HepG2 (cell line): ENCODE data around the gene FAM162A. TPM values are rescaled to one million over a fixed set of nuclear protein-coding genes. Genes with fewer than 3 reads are reported as not detected.
A peak's percentile ranks its signal among the peaks of the same experiment; 100 is the strongest.

ENCODE experiments used
- BHLHE40 ChIP-seq: IDR thresholded peaks from 2 replicates; pipeline ENCODE4 v1.6.1; 2011; ENCODE audit warnings: low read length, improper control_type of control experiment
- FOXK1 ChIP-seq: sonication (generic); formaldehyde crosslinking; IDR thresholded peaks from 2 replicates; pipeline ENCODE4 v1.4.0; 2020; ENCODE audit warnings: low read depth, missing genetic modification reagents, borderline replicate concordance
- GMEB2 ChIP-seq: IDR thresholded peaks from 2 replicates; pipeline ENCODE4 v1.6.1; 2016; ENCODE audit warnings: missing biosample characterization, missing genetic modification reagents, low read depth
- HDAC6 ChIP-seq: fragments of 200-600 bp; sonication (generic); IDR thresholded peaks from 2 replicates; pipeline ENCODE4 v1.7.0; 2017; ENCODE audit warnings: mild to moderate bottlenecking, antibody characterized with exemption, low read length, low read depth
- HIC2 ChIP-seq: sonication (generic); formaldehyde crosslinking; IDR thresholded peaks from 2 replicates; pipeline ENCODE4 v1.9.0; 2022; ENCODE audit warnings: low read depth, missing genetic modification reagents
- MTA1 ChIP-seq: sonication (generic); formaldehyde crosslinking; IDR thresholded peaks from 2 replicates; pipeline ENCODE4 v1.4.0; 2020; ENCODE audit warnings: missing genetic modification reagents, mild to moderate bottlenecking, borderline replicate concordance
- RAD51 ChIP-seq: fragments of 450-650 bp; IDR thresholded peaks from 2 replicates; pipeline ENCODE4 v1.6.1; 2016; ENCODE audit warnings: borderline replicate concordance
- SRSF9 ChIP-seq: fragments of 200-400 bp; formaldehyde crosslinking; IDR thresholded peaks from 2 replicates; pipeline ENCODE4 v1.6.1; 2018; ENCODE audit warnings: borderline replicate concordance, mild to moderate bottlenecking, low read depth, low read length; ENCODE audit not compliant: insufficient read depth, poor library complexity, severe bottlenecking
- ZBTB7B ChIP-seq: sonication (generic); formaldehyde crosslinking; IDR thresholded peaks from 2 replicates; pipeline ENCODE4 v1.4.0; 2020; ENCODE audit warnings: missing genetic modification reagents
- ZC3H13 ChIP-seq: sonication (generic); formaldehyde crosslinking; IDR thresholded peaks from 2 replicates; pipeline ENCODE4 v1.8.1; 2023; ENCODE audit warnings: mild to moderate bottlenecking, missing genetic modification reagents, moderate library complexity
- ZMAT5 ChIP-seq: sonication (generic); formaldehyde crosslinking; IDR thresholded peaks from 2 replicates; pipeline ENCODE4 v1.5.0; 2020; ENCODE audit warnings: mild to moderate bottlenecking, low read depth, missing genetic modification reagents, borderline replicate concordance
- ZNF407 ChIP-seq: sonication (generic); formaldehyde crosslinking; IDR thresholded peaks from one replicate; pipeline ENCODE4 v1.5.1; 2020; ENCODE audit warnings: mild to moderate bottlenecking, missing genetic modification reagents; ENCODE audit errors: not compliant biosample characterization
- ZNF770 ChIP-seq: sonication (generic); formaldehyde crosslinking; IDR thresholded peaks from 2 replicates; pipeline ENCODE4 v1.5.0; 2020; ENCODE audit warnings: mild to moderate bottlenecking, missing genetic modification reagents
- polyA plus RNA-seq, 8 experiments: library from polyadenylated mRNA; depleted of rRNA in 3 of 8; stranded (reverse) in 7 of 8; unstranded in 1 of 8; fragments of >200 nt; fragmentation: Illumina TruSeq in 4 of 8; extraction: Trizol in 4 of 8; gene quantifications; 2 replicates each; pipeline versions ENCODE4 v1.2.1 to v1.2.3, GENCODE V29; 2011 to 2016; ENCODE audit warnings: low read depth in 4 of 8, missing spikeins in 1 of 8, mixed read lengths in 1 of 8; ENCODE audit not compliant: insufficient read depth in 1 of 8
- total RNA-seq, 5 experiments: library from RNA; depleted of rRNA; stranded (reverse); fragments of >200 nt; fragmentation: Illumina TruSeq; extraction: Trizol; gene quantifications; 2 replicates each; pipeline ENCODE4 v1.2.3, GENCODE V29; 2016; ENCODE audit warnings: low read depth in 1 of 5

FAM162A gene
- total and polyA plus RNA-seq, 2 of the 13 experiments (the other 11 are each of a cell fraction or from before 2014, with no cell fraction given), result 115 to 155 TPM

GRCh38 chr3:122415762-122416654 lies 32.0 kb downstream of the FAM162A start, which contains the start of gene WDR5B (continued):
- TF ChIP-seq ZNF407 (CRISPR knock-in tag) (peak; percentile 62), GMEB2 (CRISPR knock-in tag) (no peak), BHLHE40 (no peak), ZMAT5 (CRISPR knock-in tag) (no peak), FOXK1 (no peak), ZBTB7B (CRISPR knock-in tag) (no peak), SRSF9 (no peak), MTA1 (CRISPR knock-in tag) (no peak), HIC2 (CRISPR knock-in tag) (no peak), HDAC6 (no peak), ZNF770 (no peak), ZC3H13 (CRISPR knock-in tag) (peak; percentile 70; the same call in 1 of the 2 replicates), RAD51 (no peak)
